Raji (cell line): ENCODE results near the gene ERVFRD-1.

ENCODE experiments used
- POLR2A ChIP-seq: IDR thresholded peaks from 2 replicates; pipeline ENCODE4 v1.6.1; 2011; ENCODE audit warnings: low read depth, low read length, control low read depth; ENCODE audit not compliant: insufficient read depth

ERVFRD-1 gene

DNA sequence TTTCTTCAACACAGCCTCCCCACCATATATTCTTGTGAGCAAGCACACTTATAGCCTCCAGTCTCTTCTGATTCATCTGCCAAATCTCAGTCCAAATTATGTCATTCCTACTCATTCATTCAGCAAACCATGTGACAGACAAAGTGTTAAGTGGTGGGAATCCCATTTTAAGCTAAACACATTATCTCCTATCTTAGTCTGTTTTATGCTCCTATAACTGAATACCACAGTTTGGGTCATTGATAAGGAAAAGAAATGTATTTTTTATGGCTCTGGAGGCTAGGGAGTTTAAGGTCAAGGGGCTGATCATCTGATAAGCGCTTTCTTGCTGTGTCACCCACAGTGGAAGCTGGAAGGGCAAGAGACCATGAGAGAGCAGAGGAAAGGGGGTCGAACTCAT is 41.8 kb downstream of the ERVFRD-1 start:
- TF ChIP-seq POLR2A, result no peak

DNA sequence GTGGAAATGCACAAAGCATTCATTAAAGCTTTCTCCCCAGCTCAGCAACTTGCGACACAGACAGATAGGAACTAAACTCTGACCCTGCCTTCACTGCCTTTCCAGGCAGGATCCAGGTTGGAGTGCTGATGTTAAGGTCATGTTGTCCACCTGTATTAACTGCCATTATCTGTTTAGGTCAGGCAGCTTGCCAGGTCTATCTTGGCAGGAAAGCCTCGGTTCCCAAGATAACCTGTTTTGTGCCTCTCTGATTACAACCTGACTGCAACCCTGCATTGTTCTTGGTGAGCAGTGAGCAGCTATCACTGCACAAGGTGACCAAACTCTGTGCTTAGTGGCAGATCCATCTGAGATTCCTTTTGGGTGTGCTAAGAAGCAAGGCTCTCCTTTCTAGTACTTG is 44.2 kb downstream of the ERVFRD-1 start:
- TF ChIP-seq POLR2A, result no peak

DNA sequence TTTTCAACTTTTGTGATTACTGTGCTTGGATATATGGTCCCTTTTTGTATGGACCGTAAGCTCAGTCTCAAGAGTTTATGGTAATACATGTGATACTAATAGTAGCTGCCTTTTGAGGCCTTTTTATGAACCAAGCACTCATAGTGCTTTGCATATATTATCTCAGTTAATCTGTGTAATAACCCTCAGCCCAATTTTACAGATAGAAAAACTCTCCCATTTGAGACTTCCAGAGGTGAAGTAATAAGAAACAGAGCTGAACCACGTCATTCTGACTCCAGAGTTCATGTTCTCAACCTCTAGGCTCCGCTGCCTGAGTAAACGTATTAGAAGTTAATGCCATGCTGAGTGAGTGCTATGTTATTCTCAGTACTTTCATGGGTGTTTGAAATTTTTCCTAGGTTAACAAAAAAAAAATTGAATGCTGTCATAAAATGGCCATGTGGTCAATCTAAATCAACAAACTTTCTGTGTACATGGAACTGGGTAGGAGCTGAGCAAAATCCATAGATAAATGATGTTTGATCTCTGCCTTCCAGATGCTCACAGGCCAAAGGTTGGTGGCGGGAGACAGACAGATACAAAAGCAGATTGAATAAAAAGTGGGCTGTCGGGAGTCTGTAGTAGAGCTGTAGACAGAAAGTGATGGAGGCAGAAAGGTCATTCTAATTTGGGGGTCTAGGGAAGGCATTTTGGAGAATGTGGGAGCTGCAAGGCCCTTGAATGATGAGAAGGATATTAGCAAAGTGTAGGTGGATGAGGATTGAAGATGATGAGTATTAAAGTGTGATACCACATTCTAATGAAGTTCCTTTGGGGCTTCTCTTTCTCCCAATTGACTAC is 44.8 kb downstream of the ERVFRD-1 start:
- no peak for TF ChIP-seq POLR2A

DNA sequence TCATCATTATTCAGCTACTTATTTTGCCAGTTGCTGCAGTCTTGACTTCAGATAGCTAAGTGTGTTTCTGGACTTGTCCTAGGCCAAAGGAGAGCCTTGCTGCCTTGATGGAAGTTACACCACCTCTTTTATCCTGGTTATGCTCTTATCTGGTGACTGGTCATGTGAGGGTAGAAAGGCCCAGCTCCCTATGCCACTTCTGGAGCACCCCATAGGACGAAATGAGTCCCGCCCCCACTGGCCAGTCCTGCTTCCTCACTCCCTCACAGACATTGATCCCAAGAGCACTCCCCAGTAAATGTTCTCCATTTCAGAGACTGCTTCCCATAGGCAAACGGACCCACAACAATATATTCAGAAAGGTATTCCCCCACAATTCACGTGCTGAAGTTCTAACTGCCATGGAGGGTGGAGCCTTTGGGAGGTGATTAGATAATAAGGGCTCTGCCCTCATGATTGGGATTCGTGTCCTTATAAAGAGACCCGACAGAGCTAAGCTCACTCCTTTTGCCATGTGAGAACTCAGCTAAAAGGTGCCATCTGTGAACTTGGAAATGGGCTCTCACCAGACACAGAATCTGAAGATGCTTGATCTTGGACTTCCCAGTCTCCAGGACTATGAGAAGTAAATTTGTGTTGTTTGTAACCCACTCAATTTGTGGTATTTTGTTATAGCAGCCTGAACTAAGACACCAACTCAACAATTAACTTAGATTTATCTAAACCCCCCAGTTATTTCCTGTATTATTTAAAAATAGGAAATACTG is 45.9 kb downstream of the ERVFRD-1 start:
- TF ChIP-seq POLR2A, result no peak

DNA sequence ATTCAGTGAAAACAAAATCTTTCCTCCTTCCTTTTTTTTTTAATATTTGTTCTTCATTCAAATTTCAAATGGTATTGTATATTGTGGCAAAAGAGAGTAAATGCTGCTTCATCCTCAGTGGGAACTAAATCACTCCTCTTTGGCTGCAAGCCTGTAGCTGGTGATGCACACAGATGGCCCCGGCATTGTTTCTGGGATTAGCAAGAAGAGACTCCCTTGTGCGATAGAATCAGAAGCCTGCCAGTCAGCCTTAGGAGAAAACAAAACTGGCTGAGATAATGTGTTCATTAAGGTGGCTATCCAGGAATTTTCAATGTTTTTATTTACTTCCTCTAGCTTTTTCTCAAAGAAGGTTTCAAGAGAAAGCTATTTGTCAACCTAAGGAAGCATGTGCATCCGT is 46.7 kb downstream of the ERVFRD-1 start:
- no peak for TF ChIP-seq POLR2A

DNA sequence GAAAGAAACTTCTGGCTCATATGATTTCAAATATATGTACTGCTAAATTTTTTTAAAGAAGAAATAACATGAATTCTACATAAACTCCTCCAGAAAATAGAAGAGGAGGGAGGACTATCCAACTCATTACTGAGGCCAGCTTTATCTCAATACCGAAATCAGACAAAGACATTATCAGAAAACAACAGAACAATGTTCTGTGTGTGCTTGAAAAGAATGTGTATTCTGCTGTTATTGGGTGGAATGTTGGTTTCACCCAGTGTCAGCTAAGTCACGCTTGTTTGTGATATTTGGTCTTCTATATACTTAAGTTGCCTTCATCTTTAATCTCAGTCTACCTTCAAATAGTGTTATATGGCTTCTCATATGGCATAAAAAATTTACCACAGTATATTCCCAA is 48.8 kb downstream of the ERVFRD-1 start:
- TF ChIP-seq POLR2A, result no peak

DNA sequence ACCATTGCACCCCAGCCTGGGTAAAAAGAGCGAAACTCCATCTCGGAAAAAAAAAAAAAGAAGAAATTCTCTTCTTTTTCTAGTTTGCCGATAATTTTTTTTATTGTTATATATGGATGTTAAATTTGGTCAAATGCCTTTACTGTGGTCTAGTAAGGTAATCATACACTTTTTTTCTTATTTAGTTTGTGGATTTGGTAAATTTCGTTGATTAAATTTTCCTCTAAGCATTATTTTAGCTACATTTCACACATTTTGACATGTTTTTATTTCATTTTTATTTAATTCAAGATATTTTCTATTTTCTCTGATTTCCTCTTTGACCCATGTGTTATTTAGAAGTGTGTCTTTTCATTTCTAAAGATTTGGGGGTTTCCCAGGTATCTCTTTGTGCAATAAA is 49.4 kb downstream of the ERVFRD-1 start:
- no peak for TF ChIP-seq POLR2A

DNA sequence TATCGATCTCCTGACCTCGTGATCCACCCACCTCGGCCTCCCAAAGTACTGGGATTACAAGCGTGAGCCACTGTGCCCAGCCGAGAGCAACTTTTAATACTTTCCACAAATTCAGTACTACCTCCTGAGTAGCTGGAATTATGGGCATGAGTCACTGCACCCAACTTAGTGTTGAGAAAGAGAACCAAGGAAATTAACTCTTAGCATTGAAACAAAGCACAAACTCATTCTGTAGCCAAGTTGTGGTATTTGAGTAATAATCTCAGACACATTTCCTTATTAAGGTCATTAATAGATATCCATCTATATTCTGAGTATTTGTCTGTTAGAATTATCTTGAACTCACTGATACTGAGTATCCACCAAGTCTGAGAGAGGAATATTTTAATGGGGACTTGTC is 53.1 kb downstream of the ERVFRD-1 start:
- TF ChIP-seq POLR2A, result no peak

DNA sequence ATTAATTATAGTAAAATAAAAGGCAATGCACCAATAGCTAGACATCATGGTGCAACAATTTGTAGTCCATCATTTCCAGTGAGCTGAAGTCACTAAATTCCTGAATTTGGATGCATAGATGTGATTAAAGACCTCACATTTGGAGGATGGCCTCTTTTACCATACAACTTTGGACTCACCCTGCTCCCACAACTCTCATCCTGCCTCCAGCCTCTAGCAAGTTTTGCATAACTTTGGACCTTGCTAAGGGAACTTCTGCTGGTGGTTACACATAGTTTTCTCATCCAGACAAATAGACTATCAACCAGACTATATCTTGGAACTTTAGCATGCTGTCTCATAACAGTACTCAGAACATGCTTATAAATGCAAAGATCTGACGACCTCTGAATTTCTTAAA is 54.7 kb downstream of the ERVFRD-1 start:
- TF ChIP-seq POLR2A, result no peak

DNA sequence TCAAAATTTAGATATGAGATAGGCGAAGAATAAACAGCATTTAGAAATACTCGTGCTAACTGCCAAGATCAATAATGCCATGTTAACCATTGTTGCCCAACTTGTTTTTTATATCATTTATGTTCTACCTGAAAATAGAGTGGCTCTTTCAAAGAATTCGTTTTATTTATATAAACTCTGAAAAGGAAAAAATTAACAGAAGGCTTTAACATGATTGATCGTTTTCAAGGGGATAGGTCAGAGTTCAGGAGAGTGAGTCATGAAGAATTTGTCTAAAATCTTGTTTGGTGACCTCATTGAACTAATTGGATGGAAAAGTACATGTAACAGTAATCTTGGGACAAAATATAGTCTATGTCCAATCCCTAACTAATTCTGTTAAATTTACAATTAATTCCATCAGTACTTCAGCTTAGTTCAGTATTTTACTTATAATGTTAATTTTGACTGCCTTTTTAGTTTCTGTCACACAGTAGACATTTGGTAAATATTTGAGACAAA is 56.3 kb downstream of the ERVFRD-1 start:
- no peak for TF ChIP-seq POLR2A

DNA sequence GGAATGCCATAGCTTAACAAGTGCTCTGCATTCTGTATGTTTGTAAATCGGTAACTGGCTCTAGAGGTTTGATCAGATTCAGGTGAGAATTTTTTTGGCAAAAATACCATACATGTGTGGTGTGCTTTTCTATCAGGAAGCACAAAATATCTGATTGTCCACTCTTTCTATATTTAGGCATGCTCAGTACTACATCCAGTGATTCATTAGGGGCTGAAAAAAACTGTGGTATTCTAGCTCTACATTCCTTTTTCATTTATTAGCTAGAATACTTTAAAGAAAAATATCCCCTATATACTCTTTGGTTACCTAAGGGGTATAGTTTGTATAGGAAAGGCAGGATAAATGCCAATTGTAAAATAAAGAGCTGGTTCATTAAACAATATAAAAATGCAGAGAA is 56.8 kb downstream of the ERVFRD-1 start:
- no peak for TF ChIP-seq POLR2A

DNA sequence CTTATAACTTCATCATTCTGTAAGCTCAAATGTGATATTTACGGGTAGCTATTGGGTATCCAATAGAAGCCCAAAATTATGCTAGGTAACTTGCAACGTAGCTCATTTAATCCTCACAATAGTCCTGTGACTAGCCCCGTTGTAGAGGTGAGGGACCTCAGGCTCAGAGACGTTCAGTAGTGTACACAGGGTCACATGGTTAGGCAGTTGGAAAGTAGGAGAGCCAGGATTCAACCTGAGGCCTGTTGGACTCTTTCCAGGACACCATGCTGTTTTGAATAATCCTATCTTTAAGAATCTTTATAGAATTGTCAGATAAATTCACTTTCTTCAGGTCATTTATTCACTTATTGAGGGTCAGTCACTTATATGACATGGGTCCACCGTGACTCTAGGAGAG is 58.2 kb downstream of the ERVFRD-1 start:
- no peak for TF ChIP-seq POLR2A
